HUES6 (cell line): ENCODE measurements around the gene RHOG.
"Not testable (repeated sequence)": the region's sequence is repeated elsewhere in the genome, so short reads cannot be mapped to it uniquely, and the experiment has no call there.

ENCODE experiments used
- H3K27ac ChIP-seq: 2 replicates; pipeline ENCODE4 v1.7.0; 2013; ENCODE audit warnings: low read depth, mild to moderate bottlenecking, low read length, inconsistent platforms
- H3K27me3 ChIP-seq: 2 replicates; pipeline ENCODE4 v1.6.1; 2013; ENCODE audit warnings: low read length; ENCODE audit not compliant: control insufficient read depth, insufficient read depth
- H3K36me3 ChIP-seq: 2 replicates; pipeline ENCODE4 v1.6.1; 2013; ENCODE audit warnings: low read length; ENCODE audit not compliant: control insufficient read depth, insufficient read depth
- H3K4me1 ChIP-seq: 2 replicates; pipeline ENCODE4 v1.6.1; 2013; ENCODE audit warnings: low read length; ENCODE audit not compliant: control insufficient read depth, insufficient read depth
- H3K4me3 ChIP-seq: 2 replicates; pipeline ENCODE4 v1.5.1; 2013; ENCODE audit warnings: low read depth, low read length
- H3K9ac ChIP-seq: one replicate; pipeline ENCODE4 v1.6.1; 2013; ENCODE audit warnings: mild to moderate bottlenecking, low read length
- H3K9me3 ChIP-seq: 2 replicates; pipeline ENCODE4 v1.6.1; 2013; ENCODE audit warnings: low read depth, low read length; ENCODE audit not compliant: control insufficient read depth, insufficient read depth

Gene RHOG

GRCh38 chr11:3795131-3796001, 45.4 kb downstream of the RHOG start:
- no peak overlapping the region for H3K27ac ChIP-seq
- H3K9me3 ChIP-seq, result no peaks in the 10 kb centered on the region
- peak overlapping the region; percentile 100 for H3K4me3 ChIP-seq
- H3K9ac ChIP-seq, result no peak overlapping the region
- H3K27me3 ChIP-seq, result no peaks in the 10 kb centered on the region
- H3K4me1 ChIP-seq, result 0 out of 2 replicates have a peak, but pooled peaks cover 6% of the 10 kb centered on the region
- H3K36me3 ChIP-seq, result peaks cover 42% of the 10 kb centered on the region

GRCh38 chr11:3794387-3794786, 46.4 kb downstream of the RHOG start:
- H3K9ac ChIP-seq, H3K4me1 ChIP-seq, H3K27ac ChIP-seq, H3K27me3 ChIP-seq, H3K4me3 ChIP-seq, H3K9me3 ChIP-seq: not testable (repeated sequence)
- H3K36me3 ChIP-seq, result peaks cover 48% of the 10 kb centered on the region

- no peak overlapping the region for H3K27ac ChIP-seq
- peaks cover 44% of the 10 kb centered on the region for H3K36me3 ChIP-seq
- H3K9me3 ChIP-seq, result no peaks in the 10 kb centered on the region
- H3K27me3 ChIP-seq, result no peaks in the 10 kb centered on the region
- no peaks in the 10 kb centered on the region for H3K4me1 ChIP-seq
- H3K4me3 ChIP-seq, result no peak overlapping the region
- H3K9ac ChIP-seq, result no peak overlapping the region
Measured at GRCh38 chr11:3786781-3787428, 53.9 kb downstream of the RHOG start.

GRCh38 chr11:3783611-3784010, 57.1 kb downstream of the RHOG start:
- Histone ChIP-seq H3K4me3 (no peak overlapping the region), H3K27me3 (no peaks in the 10 kb centered on the region), H3K36me3 (peaks cover 50% of the 10 kb centered on the region), H3K9ac (no peak overlapping the region), H3K27ac (no peak overlapping the region), H3K4me1 (no peaks in the 10 kb centered on the region), H3K9me3 (no peaks in the 10 kb centered on the region)

- H3K4me3 ChIP-seq, result no peak overlapping the region
- no peak overlapping the region for H3K9ac ChIP-seq
- no peaks in the 10 kb centered on the region for H3K9me3 ChIP-seq
- H3K27me3 ChIP-seq, result no peaks in the 10 kb centered on the region
- peaks cover 55% of the 10 kb centered on the region for H3K36me3 ChIP-seq
- H3K4me1 ChIP-seq, result no peaks in the 10 kb centered on the region
- no peak overlapping the region for H3K27ac ChIP-seq
Measured at GRCh38 chr11:3782963-3783362, 57.8 kb downstream of the RHOG start.

GRCh38 chr11:3781423-3781822, 59.3 kb downstream of the RHOG start:
- Histone ChIP-seq H3K9me3 (no peaks in the 10 kb centered on the region), H3K27me3 (no peaks in the 10 kb centered on the region), H3K4me1 (no peaks in the 10 kb centered on the region), H3K9ac (no peak overlapping the region), H3K27ac (no peak overlapping the region), H3K4me3 (no peak overlapping the region), H3K36me3 (peaks cover 60% of the 10 kb centered on the region)
